Smooth muscle cell (in vitro differentiated cells): Measurements from ENCODE around the gene KCTD2. TPM values are rescaled to one million over a fixed set of nuclear protein-coding genes. Genes with fewer than 3 reads are reported as not detected.

Experiments
- DNase-seq: peaks from one replicate; lab custom pipeline; 2025; ENCODE audit not compliant: unreplicated experiment; lab: John Stamatoyannopoulos, UW
- H2AFZ ChIP-seq: fragments of 200-600 bp; sonication (generic); 2 replicates; pipeline ENCODE4 v1.6.0; 2016; ENCODE audit warnings: antibody characterized with exemption, low read depth, mild to moderate bottlenecking
- H3F3A ChIP-seq: fragments of 200-600 bp; sonication (generic); 2 replicates; pipeline ENCODE4 v1.6.0; 2017; ENCODE audit warnings: antibody characterized with exemption, low read depth
- H3K27ac ChIP-seq: fragments of 200-600 bp; sonication (generic); 2 replicates; pipeline ENCODE4 v1.5.1; 2016; ENCODE audit warnings: low read depth, mild to moderate bottlenecking
- H3K27me3 ChIP-seq: fragments of 200-600 bp; sonication (generic); 2 replicates; pipeline ENCODE4 v1.6.1; 2016; ENCODE audit warnings: low read depth, mild to moderate bottlenecking
- H3K36me3 ChIP-seq: fragments of 200-600 bp; sonication (generic); 2 replicates; pipeline ENCODE4 v1.5.1; 2016; ENCODE audit warnings: low read depth
- H3K4me1 ChIP-seq: fragments of 200-600 bp; sonication (generic); 2 replicates; pipeline ENCODE4 v1.5.1; 2016; ENCODE audit warnings: low read depth
- H3K4me2 ChIP-seq: fragments of 200-600 bp; sonication (generic); 2 replicates; pipeline ENCODE4 v1.6.0; 2016; ENCODE audit warnings: mild to moderate bottlenecking
- H3K4me3 ChIP-seq: fragments of 200-600 bp; sonication (generic); 2 replicates; pipeline ENCODE4 v1.5.1; 2016; ENCODE audit warnings: mild to moderate bottlenecking
- H3K79me2 ChIP-seq: fragments of 200-600 bp; sonication (generic); 2 replicates; pipeline ENCODE4 v1.6.0; 2016; ENCODE audit warnings: low read depth, mild to moderate bottlenecking
- H3K9ac ChIP-seq: fragments of 200-600 bp; sonication (generic); 2 replicates; pipeline ENCODE4 v1.6.0; 2016; ENCODE audit warnings: low read depth
- H3K9me3 ChIP-seq: fragments of 200-600 bp; sonication (generic); replicated peaks from 2 replicates; pipeline ENCODE4 v1.5.1; 2016; ENCODE audit warnings: low read depth
- H4K20me1 ChIP-seq: fragments of 200-600 bp; sonication (generic); 2 replicates; pipeline ENCODE4 v1.6.0; 2016; ENCODE audit warnings: low read depth
- CTCF ChIP-seq: fragments of 200-600 bp; sonication (generic); IDR thresholded peaks from 2 replicates; pipeline ENCODE4 v1.5.1; 2017; ENCODE audit warnings: borderline replicate concordance, mild to moderate bottlenecking, antibody characterized with exemption; ENCODE audit not compliant: insufficient read depth, poor library complexity, severe bottlenecking
- WGBS: methylation state at CpG from one replicate; pipeline ENCODE4 v1.1.7; 2016; ENCODE audit warnings: low lambda C conversion rate; 5-methylcytosine and 5-hydroxymethylcytosine counted together
- polyA plus RNA-seq: library from polyadenylated mRNA; unstranded; fragments of >200 nt; fragmentation: Nextera tagmentation; extraction: Ambion mirVana; gene quantifications from 2 replicates; pipeline ENCODE4 v1.2.1, GENCODE V29; 2016
- total RNA-seq: library from RNA; depleted of rRNA; stranded (reverse); fragments of >200 nt; gene quantifications from 2 replicates; pipeline ENCODE4 v1.2.3, GENCODE V29; 2014

The KCTD2 gene
- total and polyA plus RNA-seq, 2 experiments from 2014 or later, result 12.7 to 27.3 TPM

- H3K36me3 ChIP-seq, result no peaks in the 10 kb centered on the region
- no peak overlapping the region for H2AFZ ChIP-seq
- no peak overlapping the region for H3K4me2 ChIP-seq
- no peaks in the 10 kb centered on the region for H4K20me1 ChIP-seq
- no peaks in the 10 kb centered on the region for H3K79me2 ChIP-seq
- TF ChIP-seq CTCF, result no peak
- H3K4me3 ChIP-seq, result no peak overlapping the region
- no peaks in the 10 kb centered on the region for H3K27me3 ChIP-seq
- no peak for DNase-seq
- H3K9ac ChIP-seq, result no peak overlapping the region
- WGBS, result 94% methylated on average over 6 of the region's 6 CpGs
- peaks cover 11% of the 10 kb centered on the region for H3K4me1 ChIP-seq
- peaks cover 24% of the 10 kb centered on the region for H3F3A ChIP-seq
- no peaks in the 10 kb centered on the region for H3K9me3 ChIP-seq
- no peak overlapping the region for H3K27ac ChIP-seq
Measured at GRCh38 chr17:75008373-75008772, 38.7 kb upstream of the KCTD2 start.

DNA sequence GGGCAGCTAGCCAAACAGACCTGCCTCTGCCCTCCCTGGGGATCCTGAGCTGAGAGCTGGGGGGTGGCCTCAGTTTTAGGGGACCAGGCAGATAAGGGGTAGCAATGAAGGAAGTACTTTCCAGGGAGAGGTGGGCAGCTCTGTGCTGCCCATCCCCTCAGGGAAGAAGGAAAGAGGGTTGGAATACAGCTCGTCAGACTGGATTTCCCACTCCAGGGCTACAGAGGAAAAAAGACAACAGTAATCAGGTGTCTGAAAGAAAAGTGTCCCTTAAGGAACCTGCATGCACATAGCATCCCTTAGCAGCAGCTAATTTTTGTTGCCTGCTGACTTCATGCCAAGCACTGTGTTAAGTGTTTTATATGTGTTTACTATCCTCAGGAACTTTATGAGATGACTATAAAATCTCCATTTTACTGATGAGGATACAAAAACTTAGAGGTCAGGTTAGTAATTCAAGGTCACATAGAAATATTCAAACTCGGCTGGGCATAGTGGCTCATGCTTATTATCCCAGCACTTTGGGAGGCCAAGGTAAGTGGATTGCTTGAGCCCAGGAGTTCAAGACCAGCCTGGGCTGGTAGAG, 37.8 kb upstream of the KCTD2 start:
- Histone ChIP-seq H3K4me3 (no peak overlapping the region), H3F3A (peaks cover 24% of the 10 kb centered on the region), H3K9ac (no peak overlapping the region), H3K36me3 (no peaks in the 10 kb centered on the region), H3K4me2 (no peak overlapping the region), H3K27ac (no peak overlapping the region), H3K79me2 (peaks cover 6% of the 10 kb centered on the region), H3K27me3 (no peaks in the 10 kb centered on the region), H4K20me1 (no peaks in the 10 kb centered on the region), H2AFZ (no peak overlapping the region), H3K9me3 (no peaks in the 10 kb centered on the region), H3K4me1 (peaks cover 16% of the 10 kb centered on the region)
- WGBS, result 71% methylated on average over 2 of the region's 2 CpGs
- no peak for DNase-seq
- no peak for TF ChIP-seq CTCF

DNA sequence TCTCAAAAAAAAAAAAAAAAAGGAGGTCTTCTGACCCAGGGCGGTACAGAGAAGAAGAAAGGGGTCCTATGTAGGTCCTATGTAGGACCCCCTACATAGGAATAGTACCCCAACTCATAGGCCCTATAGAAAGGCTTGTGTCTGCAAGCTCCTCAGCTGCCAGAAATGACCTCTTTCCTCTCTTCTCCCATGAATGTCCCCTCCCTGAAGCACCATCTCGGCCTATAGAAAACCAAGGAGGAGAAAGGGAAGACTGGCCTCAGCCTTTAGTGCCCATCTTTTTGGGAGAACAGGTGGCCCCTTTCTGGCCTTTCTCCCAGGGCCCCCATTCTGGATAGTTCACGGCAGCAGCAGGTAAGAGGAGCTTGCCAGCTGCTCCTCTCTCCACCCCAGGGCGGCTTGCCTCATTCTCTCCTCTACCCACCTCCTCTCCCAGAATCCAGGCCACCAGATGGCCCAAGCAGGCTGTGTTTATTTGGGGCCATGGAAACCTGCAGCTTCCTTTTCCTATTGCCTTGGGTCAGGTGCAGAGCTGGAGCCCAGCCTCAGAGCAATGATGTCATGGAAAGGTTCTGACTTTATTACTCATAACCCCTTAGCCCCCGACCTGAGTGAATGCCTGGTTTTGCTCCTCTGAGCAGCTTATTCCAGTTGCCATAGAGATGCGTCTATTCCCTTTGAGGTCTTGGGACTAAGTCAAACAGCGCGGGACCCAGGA, 36.2 kb upstream of the KCTD2 start:
- WGBS, result 81% methylated on average over 8 of the region's 8 CpGs
- H3K9me3 ChIP-seq, result no peaks in the 10 kb centered on the region
- H3K79me2 ChIP-seq, result peaks cover 12% of the 10 kb centered on the region
- no peak overlapping the region for H2AFZ ChIP-seq
- peak overlapping the region; percentile 76 for H3K9ac ChIP-seq
- no peaks in the 10 kb centered on the region for H4K20me1 ChIP-seq
- no peak for TF ChIP-seq CTCF
- H3K4me1 ChIP-seq, result peaks cover 16% of the 10 kb centered on the region
- no peaks in the 10 kb centered on the region for H3K36me3 ChIP-seq
- H3K4me3 ChIP-seq, result no peak overlapping the region
- H3K27me3 ChIP-seq, result no peaks in the 10 kb centered on the region
- H3F3A ChIP-seq, result peaks cover 24% of the 10 kb centered on the region
- H3K27ac ChIP-seq, result peak overlapping the region; percentile 74
- peak overlapping the region; percentile 91 for H3K4me2 ChIP-seq
- no peak for DNase-seq
